H1 (cell line): ENCODE measurements around the gene VGLL4. TPM values are rescaled to one million over a fixed set of nuclear protein-coding genes. Genes with fewer than 3 reads are reported as not detected.

ENCODE experiments used
- CTCF ChIA-PET: fragments of 300-600 bp; sonication (Branson Sonifier 250); formaldehyde crosslinking; loops from one replicate; lab custom pipeline; 2021; ENCODE audit not compliant: partially characterized antibody; lab: Charles Lee
- POLR2A ChIA-PET: fragments of 300-600 bp; sonication (Branson Sonifier 250); formaldehyde crosslinking; loops from one replicate; lab custom pipeline; 2021; ENCODE audit warnings: inconsistent platforms; ENCODE audit not compliant: partially characterized antibody; lab: Charles Lee
- DNase-seq, 2 experiments: peaks; one replicate each; pipeline versions ENCODE4 v3.0.0 to v3.0.0-alpha.2; 2010 to 2022; ENCODE audit warnings: low spot score in 2 of 2, low read depth in 1 of 2, mixed read lengths in 1 of 2
- FAIRE-seq: peaks from 2 replicates; lab custom pipeline; 2011; peaks lifted over from hg19 to GRCh38; lab: Jason Lieb, UNC
- H2AFZ ChIP-seq: 2 replicates; pipeline ENCODE4 v1.8.1; 2012; ENCODE audit warnings: low read length, inconsistent platforms
- H2AK5ac ChIP-seq: 2 replicates; pipeline ENCODE4 v1.6.1; 2013; ENCODE audit warnings: low read depth, low read length
- H2BK120ac ChIP-seq: replicated peaks from 2 replicates; pipeline ENCODE3; 2013; ENCODE audit warnings: low read depth, low read length, inconsistent platforms
- H2BK12ac ChIP-seq: 2 replicates; pipeline ENCODE4 v1.6.1; 2013; ENCODE audit warnings: low read depth, low read length
- H2BK15ac ChIP-seq: 2 replicates; pipeline ENCODE4 v1.6.1; 2013; ENCODE audit warnings: low read length
- H2BK20ac ChIP-seq: 2 replicates; pipeline ENCODE4 v1.6.1; 2013; ENCODE audit warnings: low read length
- H2BK5ac ChIP-seq: 2 replicates; pipeline ENCODE4 v1.6.1; 2013; ENCODE audit warnings: low read depth, low read length
- H3K14ac ChIP-seq: 2 replicates; pipeline ENCODE4 v1.6.1; 2013; ENCODE audit warnings: inconsistent platforms; ENCODE audit not compliant: insufficient read length
- H3K18ac ChIP-seq: 2 replicates; pipeline ENCODE4 v1.6.1; 2013; ENCODE audit warnings: low read length; ENCODE audit errors: extremely low read depth
- H3K23ac ChIP-seq: 2 replicates; pipeline ENCODE4 v1.6.1; 2013; ENCODE audit warnings: inconsistent platforms; ENCODE audit not compliant: insufficient read length
- H3K23me2 ChIP-seq: 2 replicates; pipeline ENCODE4 v1.6.1; 2013; ENCODE audit warnings: low read depth, low read length
- H3K27ac ChIP-seq: 2 replicates; pipeline ENCODE4 v1.6.1; 2011; ENCODE audit warnings: low read depth, low read length, inconsistent platforms
- H3K27me3 ChIP-seq, 4 experiments: replicated peaks in 1 of 4; 1 replicate in 1 of 4; 2 replicates in 3 of 4; pipeline versions ENCODE4 v1.6.1 to v1.8.1; 2011 to 2013; ENCODE audit warnings: low read length in 3 of 4, mild to moderate bottlenecking in 3 of 4, inconsistent platforms in 2 of 4, mixed read lengths in 2 of 4, moderate library complexity in 1 of 4; ENCODE audit not compliant: control insufficient read depth in 3 of 4, insufficient read depth in 3 of 4; ENCODE audit errors: extremely low read depth in 1 of 4
- H3K36me3 ChIP-seq, 4 experiments: 2 replicates each; pipeline versions ENCODE4 v1.6.1 to v1.8.1; 2011 to 2013; ENCODE audit warnings: mild to moderate bottlenecking in 4 of 4, low read length in 3 of 4, moderate library complexity in 2 of 4, control low read depth in 1 of 4, inconsistent platforms in 1 of 4; ENCODE audit not compliant: insufficient read depth in 4 of 4, control insufficient read depth in 2 of 4
- H3K4ac ChIP-seq: replicated peaks from 2 replicates; pipeline ENCODE3; 2013; ENCODE audit warnings: low read length, low read depth, mixed read lengths, inconsistent platforms; ENCODE audit not compliant: insufficient read length
- H3K4me1 ChIP-seq, 4 experiments: replicated peaks in 1 of 4; 1 replicate in 1 of 4; 2 replicates in 3 of 4; pipeline versions ENCODE4 v1.6.1 to v1.8.1; 2011 to 2013; ENCODE audit warnings: low read length in 3 of 4, inconsistent platforms in 2 of 4, mixed read lengths in 1 of 4; ENCODE audit not compliant: insufficient read depth in 4 of 4, control insufficient read depth in 3 of 4
- H3K4me2 ChIP-seq, 2 experiments: 2 replicates each; pipeline versions ENCODE4 v1.6.1 to v1.8.1; 2011 to 2013; ENCODE audit warnings: low read depth in 2 of 2, low read length in 2 of 2, control low read depth in 1 of 2, inconsistent platforms in 1 of 2, mild to moderate bottlenecking in 1 of 2; ENCODE audit not compliant: insufficient read depth in 1 of 2
- H3K4me3 ChIP-seq, 4 experiments: fragments of 200-600, 300-600 bp in 1 of 4; sonication (generic), shearing (Covaris generic), sonication (Bioruptor Twin) in 1 of 4; 2 replicates each; pipeline versions ENCODE4 v1.5.1 to v1.8.1; 2011 to 2016; ENCODE audit warnings: low read length in 4 of 4, low read depth in 3 of 4, control low read depth in 2 of 4, inconsistent platforms in 2 of 4, mild to moderate bottlenecking in 2 of 4, mixed read lengths in 1 of 4, moderate library complexity in 1 of 4; ENCODE audit not compliant: insufficient read depth in 2 of 4; ENCODE audit errors: extremely low read depth in 1 of 4
- H3K56ac ChIP-seq: replicated peaks from 2 replicates; pipeline ENCODE3; 2013; ENCODE audit warnings: low read depth, mild to moderate bottlenecking, mixed read lengths, low read length, inconsistent platforms; ENCODE audit not compliant: insufficient read length
- H3K79me1 ChIP-seq: 2 replicates; pipeline ENCODE4 v1.6.1; 2013; ENCODE audit warnings: low read depth, low read length, control low read depth
- H3K79me2 ChIP-seq, 2 experiments: 2 replicates each; pipeline versions ENCODE4 v1.6.1 to v1.8.1; 2012 to 2013; ENCODE audit warnings: low read length in 2 of 2, mild to moderate bottlenecking in 2 of 2, inconsistent platforms in 1 of 2; ENCODE audit not compliant: insufficient read depth in 2 of 2, control insufficient read depth in 1 of 2
- H3K9ac ChIP-seq, 4 experiments: replicated peaks in 1 of 4; 1 replicate in 1 of 4; 2 replicates in 3 of 4; pipeline versions ENCODE4 v1.6.1 to v1.8.1; 2011 to 2013; ENCODE audit warnings: low read depth in 3 of 4, low read length in 3 of 4, control low read depth in 2 of 4, mild to moderate bottlenecking in 2 of 4, moderate library complexity in 2 of 4, inconsistent platforms in 1 of 4; ENCODE audit errors: extremely low read depth in 1 of 4
- H3K9me3 ChIP-seq, 2 experiments: 2 replicates each; pipeline versions ENCODE4 v1.6.1 to v1.8.1; 2012 to 2013; ENCODE audit warnings: mild to moderate bottlenecking in 2 of 2, moderate library complexity in 2 of 2, control low read depth in 1 of 2, inconsistent platforms in 1 of 2, low read depth in 1 of 2, low read length in 1 of 2, mixed read lengths in 1 of 2; ENCODE audit not compliant: insufficient read depth in 2 of 2
- H4K20me1 ChIP-seq, 2 experiments: replicated peaks in 1 of 2; 2 replicates each; pipeline versions ENCODE3 to v1.8.1; 2011 to 2013; ENCODE audit warnings: inconsistent platforms in 2 of 2, low read length in 2 of 2, mild to moderate bottlenecking in 1 of 2; ENCODE audit not compliant: insufficient read depth in 2 of 2, control insufficient read depth in 1 of 2
- H4K5ac ChIP-seq: 2 replicates; pipeline ENCODE4 v1.6.1; 2013; ENCODE audit warnings: low read length, low read depth, mixed read lengths, inconsistent platforms; ENCODE audit not compliant: insufficient read length
- H4K8ac ChIP-seq: 2 replicates; pipeline ENCODE4 v1.8.0; 2013; ENCODE audit warnings: mild to moderate bottlenecking, moderate library complexity, low read length, inconsistent platforms; ENCODE audit not compliant: insufficient read depth; ENCODE audit errors: extremely low read depth
- H4K91ac ChIP-seq: replicated peaks from 2 replicates; pipeline ENCODE3; 2013; ENCODE audit warnings: low read length, mixed read lengths, inconsistent platforms; ENCODE audit not compliant: insufficient read length
- BACH1 ChIP-seq: IDR thresholded peaks from 2 replicates; pipeline ENCODE4 v1.6.1; 2012; ENCODE audit warnings: low read length, improper control_type of control experiment
- EZH2 ChIP-seq: fragments of 200-600 bp; sonication (generic); IDR thresholded peaks from 2 replicates; pipeline ENCODE4 v1.7.1; 2012; ENCODE audit warnings: low read depth, mild to moderate bottlenecking, moderate library complexity, low read length, inconsistent platforms; ENCODE audit not compliant: severe bottlenecking
- MAFK ChIP-seq: IDR thresholded peaks from 2 replicates; pipeline ENCODE4 v1.6.1; 2012; ENCODE audit warnings: low read depth, mild to moderate bottlenecking, improper control_type of control experiment, low read length
- NRF1 ChIP-seq: IDR thresholded peaks from 2 replicates; pipeline ENCODE4 v1.6.1; 2011; ENCODE audit warnings: mild to moderate bottlenecking, low read depth, low read length, improper control_type of control experiment
- RBBP5 ChIP-seq: IDR thresholded peaks from 2 replicates; pipeline ENCODE4 v1.7.1; 2012; ENCODE audit warnings: low read depth, mild to moderate bottlenecking, inconsistent platforms, low read length, moderate library complexity, borderline replicate concordance
- RXRA ChIP-seq: IDR thresholded peaks from 2 replicates; pipeline ENCODE4 v1.6.1; 2011; ENCODE audit warnings: low read depth, mild to moderate bottlenecking, low read length, moderate library complexity; ENCODE audit not compliant: insufficient read depth
- SIN3A ChIP-seq, 2 experiments: IDR thresholded peaks in 1 of 2; conservative IDR thresholded peaks in 1 of 2; 2 replicates each; pipeline ENCODE4 v1.6.1; 2011 to 2012; ENCODE audit warnings: low read length in 2 of 2, improper control_type of control experiment in 1 of 2, low read depth in 1 of 2, mild to moderate bottlenecking in 1 of 2
- SP2 ChIP-seq: IDR thresholded peaks from 2 replicates; pipeline ENCODE4 v1.6.1; 2012; ENCODE audit warnings: mild to moderate bottlenecking, low read length, inconsistent platforms
- SUZ12 ChIP-seq: fragments of 200-600 bp; sonication (generic); IDR thresholded peaks from 2 replicates; pipeline ENCODE4 v1.6.1; 2012; ENCODE audit warnings: mild to moderate bottlenecking, inconsistent platforms, low read length, moderate library complexity, mixed read lengths
- YY1 ChIP-seq: IDR thresholded peaks from 2 replicates; pipeline ENCODE4 v1.6.1; 2011; ENCODE audit warnings: low read depth, mild to moderate bottlenecking, low read length
- ZNF274 ChIP-seq: IDR thresholded peaks from 2 replicates; pipeline ENCODE4 v1.7.0; 2012; ENCODE audit warnings: low read length, borderline replicate concordance; ENCODE audit errors: extremely low read depth
- polyA plus RNA-seq, 7 experiments: library from polyadenylated mRNA; depleted of rRNA in 3 of 7; stranded (reverse) in 5 of 7; unstranded in 2 of 7; fragments of >200 nt in 5 of 7; fragments of 200-250 nt in 2 of 7; gene quantifications; 1 replicate in 5 of 7; 2 replicates in 1 of 7; 4 replicates in 1 of 7; pipeline versions ENCODE4 v1.2.1 to v1.2.3, GENCODE V29; 2011 to 2013; ENCODE audit warnings: missing spikeins in 2 of 7, mixed read lengths in 2 of 7
- total RNA-seq: library from RNA; stranded (reverse); fragmentation: NEBNext Ultra II Directional; extraction: Animal tissue kit (Norgen Biotek cat#: 25700); gene quantifications from 2 replicates; pipeline ENCODE4 v1.2.1, GENCODE V29; 2021

Gene VGLL4
- total and polyA plus RNA-seq, 2 of the 8 experiments (the other 6 are each of a cell fraction or from before 2014, with no cell fraction given) = 45.1 to 50.0 TPM

DNA sequence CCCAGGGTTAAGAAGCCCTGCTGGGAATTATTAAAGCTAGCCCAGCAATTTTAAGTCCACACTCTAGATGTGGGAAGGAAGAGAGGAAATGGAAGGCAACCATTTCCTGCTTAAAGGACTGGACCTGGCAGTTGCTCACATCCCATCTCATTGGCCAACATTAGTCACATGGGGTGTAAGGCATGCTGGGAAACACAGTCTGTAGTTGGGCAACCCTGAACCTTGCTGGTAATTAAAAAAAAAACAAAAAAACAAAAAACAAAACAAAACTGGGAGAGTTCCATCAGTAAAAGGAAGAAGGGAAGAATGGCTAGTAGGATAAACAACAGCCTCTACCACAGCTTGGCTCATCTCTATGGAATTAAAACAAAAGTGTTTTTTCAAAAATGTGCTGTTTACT is 136.0 kb downstream of the VGLL4 start:
- H3K18ac ChIP-seq = no peak overlapping the region
- POLR2A ChIA-PET = interaction anchor here (0.7 kb wide), 1 partner anchor 9 kb away, joined by 3 read pairs; no protein-coding TSS in a partner anchor
- CTCF ChIA-PET = interaction anchor here (1.3 kb wide), 1 partner anchor 14 kb away, joined by 3 read pairs; no protein-coding TSS in a partner anchor
- TF ChIP-seq MAFK = no peak
- no peak for TF ChIP-seq NRF1
- TF ChIP-seq RXRA = no peak
- no peak for TF ChIP-seq SP2
- no peak for TF ChIP-seq SUZ12
- TF ChIP-seq YY1 = no peak
- no peak for TF ChIP-seq EZH2
- no peak for TF ChIP-seq BACH1
- TF ChIP-seq ZNF274 = no peak
- TF ChIP-seq SIN3A (conservative IDR thresholded peaks at IDR 0.05 in 1 of 2, IDR thresholded peaks at IDR 0.05 in 1 of 2; ENCODE audit: low read depth in 1 of 2, low read length in 2 of 2) = no peak
- no peak for TF ChIP-seq RBBP5

More for the DNA sequence above, 136.0 kb downstream of the VGLL4 start:
- H3K27me3 ChIP-seq = no peaks in the 10 kb centered on the region
- no peak overlapping the region for H2BK5ac ChIP-seq
- no peaks in the 10 kb centered on the region for H3K79me2 ChIP-seq
- H3K14ac ChIP-seq = no peak overlapping the region
- no peak overlapping the region for H4K91ac ChIP-seq
- no peak overlapping the region for H4K5ac ChIP-seq
- no peak overlapping the region for H3K4ac ChIP-seq
- peaks cover 4% of the 10 kb centered on the region in 2 experiments; a peak in 1 of 4 replicates for H3K9me3 ChIP-seq
- H2AK5ac ChIP-seq = no peak overlapping the region
- H3K27ac ChIP-seq = no peak overlapping the region
- no peak overlapping the region for H2BK20ac ChIP-seq
- H3K56ac ChIP-seq = no peak overlapping the region
- no peaks in the 10 kb centered on the region for H3K36me3 ChIP-seq
- no peak overlapping the region for H3K4me3 ChIP-seq
- H3K4me1 ChIP-seq = peaks cover 2 to 14% (median 5%) of the 10 kb centered on the region in 4 experiments; a peak in 6 of 7 replicates
- H3K9ac ChIP-seq = no peak overlapping the region
- no peaks in the 10 kb centered on the region for H3K79me1 ChIP-seq
- H2BK120ac ChIP-seq = no peak overlapping the region
- H2BK15ac ChIP-seq = no peak overlapping the region
- H4K20me1 ChIP-seq = no peaks in the 10 kb centered on the region
- H2BK12ac ChIP-seq = no peak overlapping the region
- no peak overlapping the region for H3K23ac ChIP-seq
- no peak overlapping the region for H2AFZ ChIP-seq
- FAIRE-seq (no peak), DNase-seq (peak in 1 of 2 experiments; percentile 10)
- H3K23me2 ChIP-seq = no peaks in the 10 kb centered on the region
- no peak overlapping the region for H3K4me2 ChIP-seq
- H4K8ac ChIP-seq = no peak overlapping the region
